Stimulated activated effector memory CD8-positive, alpha-beta T cell treated with anti-CD3 and anti-CD28 coated beads, Interleukin-12 subunit alpha, Interleukin-12 subunit beta, amount 100 ng/mL, for 72 hours (primary cell): ENCODE measurements around the gene PPOX.

Source experiments
- ATAC-seq: fragments of 150-1000 bp; cut with Tn5 transposase; 2 replicates; pipeline ENCODE4 v1.10.0; 2021
- DNase-seq, 2 donors: peaks; one replicate each; pipeline ENCODE4 v3.0.0; 2021 to 2022; ENCODE audit warnings: low spot score in 2 of 2
- H3K27ac Mint-ChIP-seq: one replicate; pipeline ENCODE4 v1.8.0; 2022; ENCODE audit warnings: mild to moderate bottlenecking, mixed read lengths
- H3K36me3 Mint-ChIP-seq: one replicate; pipeline ENCODE4 v1.8.0; 2022; ENCODE audit warnings: mild to moderate bottlenecking, mixed read lengths
- H3K4me1 Mint-ChIP-seq: one replicate; pipeline ENCODE4 v1.8.0; 2022; ENCODE audit warnings: mixed read lengths
- H3K4me3 Mint-ChIP-seq: one replicate; pipeline ENCODE4 v1.8.0; 2022; ENCODE audit warnings: mild to moderate bottlenecking, mixed read lengths
- H3K9me3 Mint-ChIP-seq: one replicate; pipeline ENCODE4 v1.8.0; 2022; ENCODE audit warnings: mixed read lengths

The PPOX gene

DNA sequence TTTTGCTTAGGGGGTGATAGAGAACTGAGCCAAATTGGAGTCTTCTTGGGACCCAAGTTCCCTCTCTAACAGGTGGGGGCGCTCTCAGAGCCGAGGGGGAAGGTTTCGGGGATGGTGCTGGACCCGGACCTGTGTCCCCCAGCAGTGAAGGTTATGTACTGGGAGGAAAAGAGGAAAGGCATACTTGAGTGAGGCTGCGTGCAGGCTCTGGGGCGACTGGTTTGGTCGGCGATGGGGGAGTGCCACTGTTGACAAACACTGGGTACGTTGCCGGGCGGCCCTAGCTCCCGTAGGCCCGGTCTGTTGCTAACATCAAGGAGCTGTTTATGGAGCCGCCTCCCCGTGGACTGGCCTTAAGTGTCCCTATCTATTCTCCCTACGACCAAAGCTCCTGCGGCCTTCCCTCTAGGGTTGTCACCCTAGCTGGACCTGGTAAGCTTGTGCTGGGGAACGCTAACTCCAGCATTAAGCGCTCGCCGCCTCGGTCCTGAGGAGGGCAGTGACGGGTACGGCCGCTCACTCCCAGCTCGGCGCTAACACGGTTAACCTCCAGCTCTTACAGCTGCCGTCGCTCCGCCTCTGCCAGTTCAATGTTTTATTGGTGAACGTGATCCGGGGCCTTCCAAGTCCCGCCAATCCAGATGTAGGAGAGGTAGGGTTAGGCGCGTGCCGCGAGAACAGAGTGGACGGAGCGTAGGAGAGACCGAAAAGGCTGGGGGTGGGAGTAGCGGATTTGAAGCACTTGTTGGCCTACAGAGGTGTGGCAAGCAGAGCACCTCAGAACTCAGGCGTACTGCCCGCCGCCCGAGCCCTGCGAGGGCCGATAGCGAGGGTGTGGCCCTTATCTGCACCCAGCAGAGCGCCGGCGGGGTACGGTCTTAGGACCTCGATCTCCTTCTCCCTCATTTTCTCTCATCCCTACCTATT lies at the start of gene PPOX:
Gene PPOX, plus strand, starts transcription at position 685 of the 927 bp plus-strand sequence. CDS start 422 bp downstream, outside the sequence.
- peaks cover 65% of the 10 kb centered on the region for H3K4me1 Mint-ChIP-seq

DNA sequence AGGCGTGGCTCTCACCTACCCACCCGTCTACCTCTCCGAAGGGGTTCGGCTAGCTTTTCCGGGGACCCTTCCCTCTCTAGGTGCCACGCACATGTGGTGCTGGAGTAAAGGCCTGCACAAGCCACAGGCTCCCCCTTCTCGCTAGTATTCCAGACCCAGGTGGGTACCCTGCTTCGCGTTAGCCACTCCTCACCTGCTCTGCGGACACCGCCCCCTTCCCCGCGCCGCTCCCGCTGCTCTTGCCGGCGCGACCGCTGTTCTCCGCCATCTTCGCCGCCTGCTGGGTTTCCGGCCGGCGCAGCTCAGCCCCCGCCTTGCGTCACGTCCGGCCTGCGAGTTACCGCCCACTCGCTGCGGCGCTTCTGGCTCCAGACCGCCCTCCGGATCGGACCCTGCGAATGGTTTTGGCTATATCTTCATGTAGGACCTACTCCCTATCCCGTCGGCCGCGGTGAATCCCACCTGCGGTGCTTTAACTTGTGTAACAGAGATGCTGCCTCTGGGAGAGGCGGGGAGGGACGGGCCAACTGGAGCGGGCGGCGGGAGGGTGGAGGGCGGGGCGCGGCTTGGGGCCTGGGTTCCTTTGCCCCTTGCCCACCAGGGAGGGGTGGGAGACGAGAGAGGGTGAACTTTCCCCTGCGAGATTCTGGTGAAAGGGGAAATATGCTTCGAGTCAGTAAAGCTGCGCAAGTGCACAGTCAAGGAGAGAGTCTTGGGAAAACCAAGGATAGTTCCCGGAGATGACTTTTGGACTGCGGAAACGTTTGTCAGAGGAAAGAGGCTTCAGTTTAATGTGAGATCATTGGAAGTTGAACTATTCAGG lies 48.3 kb upstream of the PPOX start, which contains the start of the genes NIT1 and PFDN2:
Gene NIT1, plus strand, starts transcription at position 347 of the 823 bp plus-strand sequence. Its CDS starts 72 bp downstream, at position 419.
Gene PFDN2, minus strand, starts transcription at position 279 of the 823 bp plus-strand sequence. Its CDS starts 11 bp downstream, at position 268.
- Mint-ChIP-seq H3K36me3 (peaks cover 81% of the 10 kb centered on the region), H3K27ac (peak within 1 kb of the TSS; percentile 97), H3K4me1 (peaks cover 50% of the 10 kb centered on the region), H3K9me3 (no peaks in the 10 kb centered on the region), H3K4me3 (peak within 1 kb of the TSS; percentile 96)
- peak; percentile 84 to 93 for DNase-seq
- ATAC-seq = peak; percentile 80

More for the DNA sequence above, at the start of gene PPOX:
- Mint-ChIP-seq H3K9me3 (no peaks in the 10 kb centered on the region), H3K4me3 (peak within 1 kb of the TSS; percentile 95), H3K27ac (peak within 1 kb of the TSS; percentile 97), H3K36me3 (peaks cover 77% of the 10 kb centered on the region)
- peak; percentile 96 for ATAC-seq
- DNase-seq = peak; percentile 75 to 96

DNA sequence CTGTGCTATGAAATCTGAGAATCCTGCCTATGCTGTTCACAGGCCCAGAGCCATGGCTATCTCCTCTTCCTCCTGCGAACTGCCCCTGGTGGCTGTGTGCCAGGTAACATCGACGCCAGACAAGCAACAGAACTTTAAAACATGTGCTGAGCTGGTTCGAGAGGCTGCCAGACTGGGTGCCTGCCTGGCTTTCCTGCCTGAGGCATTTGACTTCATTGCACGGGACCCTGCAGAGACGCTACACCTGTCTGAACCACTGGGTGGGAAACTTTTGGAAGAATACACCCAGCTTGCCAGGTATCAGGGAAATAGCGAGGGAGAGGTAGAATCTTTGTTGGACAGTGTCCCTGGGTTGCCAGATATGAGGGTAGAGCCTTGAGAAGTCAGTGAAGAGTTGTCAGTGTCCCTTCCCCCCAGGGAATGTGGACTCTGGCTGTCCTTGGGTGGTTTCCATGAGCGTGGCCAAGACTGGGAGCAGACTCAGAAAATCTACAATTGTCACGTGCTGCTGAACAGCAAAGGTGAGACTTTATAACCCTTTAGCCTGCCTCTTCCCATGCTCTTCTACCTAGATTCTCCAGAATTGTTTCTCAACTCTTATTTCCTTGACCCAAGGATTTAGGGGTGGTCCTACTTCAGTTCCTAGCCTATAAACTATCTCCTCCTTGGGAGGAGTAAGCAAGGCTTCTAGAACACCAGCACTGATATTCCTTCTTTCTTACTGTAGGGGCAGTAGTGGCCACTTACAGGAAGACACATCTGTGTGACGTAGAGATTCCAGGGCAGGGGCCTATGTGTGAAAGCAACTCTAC lies 46.9 kb upstream of the PPOX start:
- peak overlapping the region; percentile 97 for H3K27ac Mint-ChIP-seq
- H3K36me3 Mint-ChIP-seq = peaks cover 81% of the 10 kb centered on the region
- DNase-seq = peak in 1 of 2 donors; percentile 74
- peak; percentile 73 for ATAC-seq
- H3K4me1 Mint-ChIP-seq = peaks cover 36% of the 10 kb centered on the region
- H3K4me3 Mint-ChIP-seq = peak overlapping the region; percentile 96
- H3K9me3 Mint-ChIP-seq = no peaks in the 10 kb centered on the region

DNA sequence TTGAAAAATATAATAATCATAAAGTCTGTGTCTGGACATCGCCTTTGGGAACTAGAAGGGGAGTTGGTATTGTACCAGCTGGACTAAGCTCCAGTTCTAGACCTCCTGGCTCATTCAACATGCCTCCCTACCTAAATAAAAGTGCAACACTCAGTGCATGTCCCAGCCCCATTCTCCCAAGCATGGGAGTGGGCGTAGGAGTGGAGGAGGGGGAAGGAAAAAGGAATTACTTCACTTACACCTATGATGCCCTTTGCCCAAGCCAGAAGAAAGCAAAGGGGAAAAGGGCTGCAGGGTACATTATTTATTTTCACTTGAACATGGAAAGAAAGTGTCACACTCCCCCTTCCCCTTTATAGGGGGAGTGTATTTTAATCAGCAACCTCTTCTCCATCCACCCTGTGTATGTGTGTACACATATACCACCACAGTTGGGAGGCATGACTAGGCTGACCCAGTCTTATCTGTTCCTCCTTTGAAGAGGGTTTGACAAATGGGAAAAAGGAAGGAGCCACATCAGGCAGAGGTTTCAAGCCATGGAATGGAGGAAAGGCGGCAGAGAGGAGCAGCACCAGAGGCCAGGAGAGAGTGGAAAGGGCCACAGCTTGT lies 45.1 kb upstream of the PPOX start:
- Mint-ChIP-seq H3K4me1 (peaks cover 30% of the 10 kb centered on the region), H3K27ac (peak overlapping the region; percentile 76), H3K4me3 (no peak overlapping the region), H3K9me3 (no peaks in the 10 kb centered on the region), H3K36me3 (peaks cover 84% of the 10 kb centered on the region)
- ATAC-seq (no peak), DNase-seq (no peak)

DNA sequence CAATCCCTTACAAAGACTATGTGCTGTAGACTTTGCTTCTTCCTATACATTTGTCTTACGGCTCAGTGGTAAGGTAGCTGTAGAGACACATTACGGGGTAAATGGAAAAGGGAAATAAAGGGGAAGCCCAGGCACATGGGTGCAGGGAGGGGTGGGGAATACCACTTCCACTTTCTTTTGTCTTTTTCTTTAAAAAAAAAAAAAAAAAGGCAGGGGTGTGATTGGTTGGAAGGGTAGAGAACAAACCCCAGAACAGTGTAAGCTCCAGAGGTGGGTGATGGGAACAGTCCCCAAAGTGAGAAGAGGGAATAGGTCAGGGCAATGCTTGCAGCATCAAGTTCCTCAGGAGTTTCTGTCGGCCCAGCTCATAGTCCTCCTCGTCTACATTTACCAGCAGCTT lies 44.4 kb upstream of the PPOX start:
- DNase-seq (no peak), ATAC-seq (no peak)
- peaks cover 31% of the 10 kb centered on the region for H3K4me1 Mint-ChIP-seq
- H3K4me3 Mint-ChIP-seq = no peak overlapping the region
- H3K36me3 Mint-ChIP-seq = peaks cover 91% of the 10 kb centered on the region
- no peaks in the 10 kb centered on the region for H3K9me3 Mint-ChIP-seq
- H3K27ac Mint-ChIP-seq = peak overlapping the region; percentile 76

DNA sequence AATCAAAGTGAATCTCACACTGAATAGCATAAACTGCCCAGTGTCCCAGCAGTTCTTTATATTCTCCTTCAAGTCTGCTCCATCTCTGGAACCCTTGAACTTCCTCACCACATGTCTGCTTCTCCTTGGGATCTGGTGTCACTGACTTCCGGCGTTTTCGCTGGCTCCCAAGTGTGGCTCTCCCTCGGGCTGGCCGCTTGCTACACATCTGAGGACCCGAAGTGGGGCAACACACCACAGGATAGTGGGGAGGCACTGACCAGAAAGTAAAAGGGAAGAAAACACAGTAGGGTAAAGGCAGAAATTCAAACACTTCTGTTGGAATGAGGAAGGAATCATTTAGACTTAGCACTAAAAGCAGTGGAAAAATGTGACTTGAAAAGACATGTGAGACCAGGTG lies 43.3 kb upstream of the PPOX start:
- Mint-ChIP-seq H3K4me1 (peaks cover 42% of the 10 kb centered on the region), H3K4me3 (no peak overlapping the region), H3K27ac (peak overlapping the region; percentile 15), H3K36me3 (peaks cover 94% of the 10 kb centered on the region), H3K9me3 (no peaks in the 10 kb centered on the region)
- ATAC-seq (no peak), DNase-seq (no peak)

DNA sequence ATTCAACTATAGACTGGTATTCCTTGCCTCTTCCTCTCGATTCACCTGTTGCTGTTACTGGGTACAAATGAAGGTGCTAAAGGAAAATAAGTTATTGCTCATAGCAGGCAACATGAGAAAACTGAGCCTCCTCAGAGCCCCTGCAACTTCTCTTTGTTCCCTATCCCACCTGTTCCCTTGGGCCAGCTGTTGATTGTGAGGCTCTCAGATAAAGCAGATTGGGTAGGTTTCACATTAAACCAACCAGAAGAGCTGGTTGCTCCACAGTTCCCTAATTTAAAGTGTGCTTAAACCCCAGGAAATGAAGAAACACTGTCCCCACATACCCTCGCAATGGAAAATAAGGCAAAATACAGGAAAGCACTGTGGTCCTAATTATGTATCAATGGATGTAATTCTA lies 38.6 kb upstream of the PPOX start:
- H3K9me3 Mint-ChIP-seq = no peaks in the 10 kb centered on the region
- DNase-seq = no peak
- ATAC-seq = no peak
- H3K27ac Mint-ChIP-seq = peak overlapping the region; percentile 1
- H3K4me3 Mint-ChIP-seq = no peak overlapping the region
- H3K4me1 Mint-ChIP-seq = peaks cover 59% of the 10 kb centered on the region
- peaks cover 93% of the 10 kb centered on the region for H3K36me3 Mint-ChIP-seq

DNA sequence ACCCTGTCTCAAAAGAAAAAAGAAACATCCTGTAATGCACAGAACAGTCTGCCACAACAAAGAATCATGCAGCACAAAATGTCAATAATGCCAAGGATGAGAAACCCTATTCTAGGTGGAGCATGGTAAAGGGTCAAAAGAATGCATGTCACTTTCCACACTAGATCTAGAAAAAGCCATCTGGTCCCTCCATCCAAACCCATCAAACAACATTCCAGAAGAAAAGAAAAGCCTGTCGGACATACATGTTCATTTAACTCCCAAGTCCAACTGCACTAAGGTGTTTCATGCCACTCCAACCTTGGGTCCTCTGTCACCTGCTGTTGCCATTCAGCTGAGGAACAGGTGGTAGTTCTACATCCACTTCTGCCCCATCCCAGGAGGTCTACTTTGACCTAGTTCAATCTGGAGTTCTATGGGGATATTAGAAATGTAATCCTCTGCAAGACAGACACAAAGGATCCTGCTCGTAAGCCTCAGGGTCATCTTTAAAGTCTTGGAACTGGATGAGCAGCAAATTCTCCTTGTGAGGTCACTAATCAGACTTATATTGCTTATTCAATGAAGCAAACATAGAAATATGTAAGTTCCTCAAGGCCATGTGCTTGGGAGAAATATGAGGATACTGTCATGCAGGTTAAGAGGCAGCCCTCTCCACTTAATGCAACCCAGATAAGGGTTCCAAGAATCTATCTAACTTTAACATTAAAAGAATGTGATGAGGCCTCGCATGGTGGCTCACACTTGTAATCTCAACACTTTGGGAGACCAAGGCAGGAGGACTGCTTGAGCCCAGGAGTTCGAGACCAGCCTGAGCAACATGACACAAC lies 37.4 kb upstream of the PPOX start:
- H3K9me3 Mint-ChIP-seq = no peaks in the 10 kb centered on the region
- no peak for DNase-seq
- peaks cover 59% of the 10 kb centered on the region for H3K4me1 Mint-ChIP-seq
- peaks cover 82% of the 10 kb centered on the region for H3K36me3 Mint-ChIP-seq
- peak overlapping the region; percentile 1 for H3K27ac Mint-ChIP-seq
- no peak overlapping the region for H3K4me3 Mint-ChIP-seq
- ATAC-seq = no peak

DNA sequence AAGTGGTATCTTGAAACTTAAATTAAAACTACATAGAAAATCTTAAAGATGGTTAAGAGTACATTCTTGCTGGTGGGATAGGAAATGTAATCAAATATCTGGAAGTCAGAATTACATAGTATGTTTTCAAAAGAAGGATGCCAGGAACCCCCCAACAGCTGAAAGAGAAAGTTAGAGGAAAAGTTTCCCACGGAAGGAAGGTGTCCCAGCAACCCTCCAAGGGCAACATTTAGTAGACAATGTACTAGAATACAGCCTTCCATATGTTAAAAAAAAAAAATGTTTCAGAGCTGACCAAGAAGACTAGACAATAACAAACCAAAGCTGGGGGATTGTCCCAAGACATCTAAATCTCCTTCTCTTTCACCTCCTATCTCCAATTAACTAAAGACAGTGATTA lies 36.0 kb upstream of the PPOX start:
- no peaks in the 10 kb centered on the region for H3K9me3 Mint-ChIP-seq
- peaks cover 64% of the 10 kb centered on the region for H3K4me1 Mint-ChIP-seq
- no peak for DNase-seq
- no peak overlapping the region for H3K27ac Mint-ChIP-seq
- no peak overlapping the region for H3K4me3 Mint-ChIP-seq
- ATAC-seq = no peak
- peaks cover 67% of the 10 kb centered on the region for H3K36me3 Mint-ChIP-seq

DNA sequence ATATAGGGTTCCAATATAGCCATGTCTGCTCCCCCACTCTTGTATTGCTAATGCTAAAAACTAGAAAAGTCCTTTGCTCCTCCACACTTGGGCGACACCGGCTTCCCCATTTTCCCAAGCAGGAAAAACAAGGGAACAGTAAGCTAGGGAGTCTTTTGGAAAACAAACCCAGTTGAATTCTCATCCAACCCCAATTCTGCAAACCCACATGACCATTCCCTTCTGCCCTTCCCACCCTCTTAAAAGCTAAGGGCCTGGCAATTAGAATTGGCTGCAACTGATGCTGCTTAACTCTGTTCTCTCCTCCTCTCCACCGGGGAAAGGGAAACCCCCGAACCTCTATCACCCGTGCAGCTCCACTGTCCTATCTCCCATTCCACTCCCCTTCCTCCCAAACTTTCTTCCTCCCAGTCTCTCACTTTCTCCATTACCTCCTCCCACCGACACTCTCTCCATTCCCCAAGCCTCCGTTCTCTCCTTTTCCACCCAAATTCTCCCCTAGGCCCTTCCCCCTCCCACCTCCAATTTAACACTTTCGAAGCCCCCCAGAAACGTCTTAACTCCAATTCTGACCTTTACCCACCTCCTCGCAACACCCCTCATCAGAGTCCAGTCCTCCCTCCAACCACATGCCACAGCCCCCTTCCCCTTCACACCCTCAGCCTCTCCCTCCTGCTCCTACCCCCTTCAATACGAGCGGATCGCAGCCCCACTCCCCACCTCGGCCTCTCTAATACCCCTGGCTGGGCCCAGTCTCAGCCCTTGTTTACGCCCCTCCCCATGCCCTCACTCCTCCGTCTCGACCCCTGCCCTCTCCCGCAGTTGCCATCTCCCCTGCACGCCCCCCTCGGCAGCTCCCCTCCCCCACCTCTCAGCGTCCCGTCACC lies 34.5 kb upstream of the PPOX start:
- ATAC-seq = no peak
- peak in 1 of 2 donors; percentile 63 for DNase-seq
- H3K9me3 Mint-ChIP-seq = no peaks in the 10 kb centered on the region
- H3K27ac Mint-ChIP-seq = no peak overlapping the region
- peaks cover 52% of the 10 kb centered on the region for H3K36me3 Mint-ChIP-seq
- H3K4me3 Mint-ChIP-seq = no peak overlapping the region
- H3K4me1 Mint-ChIP-seq = peaks cover 54% of the 10 kb centered on the region

DNA sequence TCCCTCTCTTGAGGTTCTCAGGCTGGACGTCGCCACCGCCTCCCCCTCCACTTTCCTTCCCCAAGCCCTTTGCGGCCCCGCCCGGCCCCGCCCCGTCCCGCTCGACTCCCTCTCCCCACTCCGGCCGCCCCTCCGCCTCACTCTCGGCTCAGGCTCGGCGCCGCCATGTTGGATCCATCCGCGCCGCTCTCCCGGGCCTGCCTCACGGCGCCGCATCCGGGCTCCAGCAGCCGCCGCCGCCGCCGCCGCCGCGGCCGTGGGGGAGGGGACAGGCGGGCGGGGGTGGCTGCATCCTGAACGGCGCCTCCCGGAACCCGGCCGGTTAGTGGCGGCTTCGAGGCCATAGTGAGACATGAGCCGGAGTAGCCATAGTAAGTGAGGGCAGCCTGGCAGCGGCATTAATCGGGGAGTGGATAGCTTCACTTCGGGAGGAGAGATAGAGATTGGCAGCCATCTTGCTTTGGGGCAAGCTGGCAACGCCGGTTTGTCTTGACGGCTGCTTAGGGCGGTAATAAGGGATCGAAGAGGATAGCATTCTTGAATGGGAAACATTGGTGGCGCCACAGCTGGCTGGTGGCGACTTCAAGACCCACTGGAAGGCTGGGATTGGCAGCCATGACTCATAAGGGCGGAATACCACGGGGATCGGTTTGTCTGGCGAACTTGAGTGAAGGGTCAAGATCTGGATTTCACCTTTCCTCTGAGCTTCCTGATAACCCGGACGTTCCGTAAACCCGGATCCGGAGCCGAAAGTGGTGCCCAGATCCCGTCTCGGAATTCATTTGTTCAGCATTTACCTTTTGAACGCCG lies 33.6 kb upstream of the PPOX start, which contains the start of gene DEDD:
Gene DEDD, minus strand, starts transcription at position 258 of the 810 bp plus-strand sequence. CDS start 8,205 bp downstream, outside the sequence.
- peaks cover 44% of the 10 kb centered on the region for H3K36me3 Mint-ChIP-seq
- H3K4me1 Mint-ChIP-seq = peaks cover 46% of the 10 kb centered on the region
- no peak within 1 kb of the TSS for H3K4me3 Mint-ChIP-seq
- DNase-seq (peak; percentile 86 to 92), ATAC-seq (peak; percentile 97)
- no peaks in the 10 kb centered on the region for H3K9me3 Mint-ChIP-seq
- H3K27ac Mint-ChIP-seq = no peak within 1 kb of the TSS

DNA sequence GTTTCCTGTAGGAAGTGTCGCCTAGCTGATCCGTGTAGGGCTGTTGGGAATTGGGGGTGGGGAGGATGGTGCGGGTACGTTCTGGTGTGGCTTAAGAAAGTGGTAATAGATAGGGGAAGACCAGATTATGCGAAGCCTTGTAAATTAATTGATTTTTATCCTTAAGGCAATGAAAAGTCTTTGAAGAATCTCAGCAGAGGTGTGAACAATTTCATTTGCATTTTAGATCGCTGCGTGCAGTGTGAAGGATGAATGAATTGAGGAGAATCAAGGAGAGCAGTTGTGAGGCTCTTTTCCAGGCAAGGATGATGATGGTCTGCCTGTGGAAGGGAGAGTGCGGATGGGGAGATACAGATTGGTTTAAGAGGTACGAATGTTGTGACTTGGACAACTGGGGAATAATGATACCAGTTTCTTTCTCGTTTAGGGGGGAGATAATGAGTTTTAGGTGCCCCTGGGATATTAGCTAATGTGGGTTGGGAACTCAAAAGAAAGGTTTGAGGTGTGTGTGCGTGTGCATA lies 32.9 kb upstream of the PPOX start:
- H3K9me3 Mint-ChIP-seq = no peaks in the 10 kb centered on the region
- DNase-seq (no peak), ATAC-seq (no peak)
- H3K4me1 Mint-ChIP-seq = peaks cover 39% of the 10 kb centered on the region
- peaks cover 37% of the 10 kb centered on the region for H3K36me3 Mint-ChIP-seq
- H3K4me3 Mint-ChIP-seq = no peak overlapping the region
- H3K27ac Mint-ChIP-seq = no peak overlapping the region
